HG03097 (cell line): ENCODE measurements around the gene NFATC3.
"Not testable (repeated sequence)": the region's sequence is repeated elsewhere in the genome, so short reads cannot be mapped to it uniquely, and the experiment has no call there.

Experiments
- ATAC-seq: cut with Tn5 transposase; IDR thresholded peaks from one replicate; pipeline ENCODE4 v1.9.1; 2021; ENCODE audit not compliant: unreplicated experiment, low FRiP score

Gene NFATC3

DNA sequence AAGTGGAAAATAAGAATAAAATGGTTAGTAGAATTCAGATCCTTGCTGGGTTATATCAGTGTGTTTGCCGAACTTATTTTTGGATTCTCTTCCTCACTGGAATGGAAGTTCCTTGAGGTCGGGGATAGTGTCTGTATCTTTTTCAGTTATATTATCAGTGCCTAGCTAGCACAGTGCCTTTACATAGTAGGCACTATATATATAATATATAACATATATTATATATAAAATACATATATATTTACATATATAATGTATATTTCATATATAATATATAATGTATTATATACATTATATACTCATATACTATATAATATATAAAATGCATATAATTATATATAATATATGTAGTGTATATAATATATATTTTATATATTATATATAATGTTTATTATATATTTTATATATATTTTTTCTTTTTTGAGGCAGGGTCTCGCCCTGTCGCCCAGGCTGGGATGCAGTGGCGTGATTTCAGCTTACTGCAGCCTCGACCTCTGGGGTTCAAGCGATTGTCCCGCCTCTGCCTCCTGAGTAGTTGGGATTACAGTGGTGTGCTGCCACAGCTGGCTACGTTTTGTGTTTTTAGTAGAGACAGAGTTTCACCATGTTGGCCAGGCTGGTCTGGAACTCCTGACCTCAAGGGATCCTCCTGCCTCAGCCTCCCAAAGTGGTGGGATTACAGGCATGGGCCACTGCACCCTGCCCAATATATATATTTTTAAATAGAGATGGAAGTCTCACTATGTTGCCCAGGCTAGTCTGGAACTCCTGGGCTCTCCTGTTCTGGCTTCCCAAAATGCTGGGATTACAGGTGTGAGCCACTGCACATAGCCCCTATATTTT is 3.2 kb downstream of the NFATC3 start:
- no peak for ATAC-seq

DNA sequence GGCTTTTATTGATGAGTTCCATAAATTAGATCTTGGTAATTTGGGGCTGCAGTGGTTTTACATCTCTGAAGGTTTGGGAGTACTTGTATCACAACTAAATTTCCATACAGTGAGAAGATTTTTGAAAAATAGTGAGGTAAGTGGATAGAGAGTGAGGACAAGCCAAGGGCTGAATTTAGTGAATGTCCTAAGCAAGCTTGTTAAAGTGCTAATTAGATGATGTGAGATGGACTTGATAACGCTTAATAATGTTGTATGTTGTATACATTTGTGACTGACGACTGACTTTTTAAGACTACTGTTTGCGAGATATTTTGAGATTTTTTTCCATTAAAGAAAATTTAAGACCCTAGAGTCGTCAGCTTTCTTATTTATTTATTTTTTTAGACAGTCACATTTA is 3.9 kb downstream of the NFATC3 start:
- no peak for ATAC-seq

DNA sequence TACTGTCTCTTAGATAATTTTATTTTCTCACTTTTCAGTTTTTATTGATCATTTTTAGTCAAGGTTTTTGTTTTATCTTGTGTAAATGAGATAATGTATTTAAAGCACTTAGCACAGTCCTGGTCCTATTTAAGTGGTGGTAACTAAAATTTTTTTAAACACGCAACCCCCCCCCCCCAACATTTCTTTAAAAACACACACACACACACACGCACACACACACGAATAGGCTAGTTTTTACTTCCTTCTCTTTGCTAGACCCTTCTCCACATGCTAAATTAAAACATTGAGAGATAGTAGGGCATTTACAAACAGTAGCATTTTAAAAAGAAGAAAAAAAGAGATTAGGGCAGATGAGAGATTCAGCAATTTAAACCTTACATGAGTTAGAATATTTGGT is 5.0 kb downstream of the NFATC3 start:
- no peak for ATAC-seq

DNA sequence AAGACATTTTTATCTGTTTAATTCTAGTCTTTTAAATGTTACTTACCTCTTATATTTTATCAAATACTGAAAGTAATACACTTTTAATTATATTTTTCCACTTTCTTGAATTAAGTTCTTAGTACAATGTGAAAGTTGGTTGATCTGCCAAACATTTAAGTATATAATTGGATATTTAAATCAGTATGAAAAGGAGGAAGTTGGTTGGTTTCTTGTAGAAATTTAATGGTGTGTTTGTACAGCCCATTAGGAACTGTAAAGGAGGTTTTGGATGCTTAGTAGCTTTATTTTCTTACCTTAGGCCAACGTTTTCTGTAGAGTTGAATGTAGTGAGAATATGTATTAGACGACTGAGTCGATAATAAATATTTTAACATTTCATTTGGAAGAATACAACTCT is 5.4 kb downstream of the NFATC3 start:
- ATAC-seq, result no peak

DNA sequence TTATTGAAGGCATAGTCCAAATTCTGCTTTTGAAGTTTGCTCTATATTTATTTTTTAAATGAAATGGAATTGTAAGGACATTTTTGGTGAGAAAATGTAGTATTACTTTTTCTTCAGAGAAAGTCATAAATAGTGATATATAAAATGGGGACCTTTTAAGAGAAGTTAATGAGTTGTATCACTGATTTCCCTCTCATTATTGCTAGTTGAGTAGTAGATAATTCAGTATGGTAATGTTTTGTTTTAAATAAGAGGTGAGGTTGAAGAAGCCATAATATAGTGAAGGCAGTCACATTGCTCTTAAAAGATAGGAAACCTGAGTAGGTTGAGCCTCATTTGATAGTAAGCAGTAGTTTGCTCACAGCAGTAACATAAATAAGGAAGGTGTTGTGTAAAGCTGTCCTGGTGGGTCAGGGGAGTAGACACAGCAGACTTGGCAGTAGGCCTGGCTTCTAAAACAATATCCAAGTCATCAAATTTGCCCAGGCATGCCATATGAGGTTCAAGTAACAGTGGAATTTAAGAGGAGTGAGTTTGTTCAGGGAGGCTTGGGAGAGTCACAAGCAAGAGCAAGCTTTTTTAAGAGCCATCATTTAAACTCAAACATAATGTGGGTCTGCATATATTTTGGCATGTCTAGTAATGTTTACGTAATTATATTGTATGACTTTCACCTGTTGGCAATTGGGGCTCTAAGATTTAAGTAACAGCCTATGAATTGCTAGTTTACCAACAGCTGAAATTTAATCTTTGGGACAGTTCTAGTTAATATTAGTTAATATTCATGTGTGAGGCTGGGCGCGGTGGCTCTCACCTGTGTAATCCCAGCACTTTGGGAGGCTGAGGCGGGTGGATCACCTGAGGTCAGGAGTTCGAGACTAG is 6.5 kb downstream of the NFATC3 start:
- ATAC-seq, result no peak

DNA sequence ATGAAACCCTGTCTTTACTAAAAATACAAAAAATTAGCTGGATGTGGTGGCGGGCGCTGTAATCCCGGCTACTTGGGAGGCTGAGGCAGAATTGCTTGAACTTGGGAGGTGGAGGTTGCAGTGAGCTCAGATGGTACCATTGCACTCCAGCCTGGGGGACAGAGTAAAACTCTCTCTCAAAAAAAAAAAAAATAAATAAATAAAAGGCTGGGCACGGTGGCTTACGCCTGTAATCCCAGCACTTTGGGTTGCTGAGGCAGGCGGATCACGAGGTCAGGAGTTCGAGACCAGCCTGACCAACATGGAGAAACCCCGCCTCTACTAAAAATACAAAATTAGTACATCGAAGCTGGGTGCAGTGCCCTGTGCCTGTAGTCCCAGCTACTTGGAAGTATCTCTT is 7.1 kb downstream of the NFATC3 start:
- ATAC-seq, result not testable (repeated sequence)

DNA sequence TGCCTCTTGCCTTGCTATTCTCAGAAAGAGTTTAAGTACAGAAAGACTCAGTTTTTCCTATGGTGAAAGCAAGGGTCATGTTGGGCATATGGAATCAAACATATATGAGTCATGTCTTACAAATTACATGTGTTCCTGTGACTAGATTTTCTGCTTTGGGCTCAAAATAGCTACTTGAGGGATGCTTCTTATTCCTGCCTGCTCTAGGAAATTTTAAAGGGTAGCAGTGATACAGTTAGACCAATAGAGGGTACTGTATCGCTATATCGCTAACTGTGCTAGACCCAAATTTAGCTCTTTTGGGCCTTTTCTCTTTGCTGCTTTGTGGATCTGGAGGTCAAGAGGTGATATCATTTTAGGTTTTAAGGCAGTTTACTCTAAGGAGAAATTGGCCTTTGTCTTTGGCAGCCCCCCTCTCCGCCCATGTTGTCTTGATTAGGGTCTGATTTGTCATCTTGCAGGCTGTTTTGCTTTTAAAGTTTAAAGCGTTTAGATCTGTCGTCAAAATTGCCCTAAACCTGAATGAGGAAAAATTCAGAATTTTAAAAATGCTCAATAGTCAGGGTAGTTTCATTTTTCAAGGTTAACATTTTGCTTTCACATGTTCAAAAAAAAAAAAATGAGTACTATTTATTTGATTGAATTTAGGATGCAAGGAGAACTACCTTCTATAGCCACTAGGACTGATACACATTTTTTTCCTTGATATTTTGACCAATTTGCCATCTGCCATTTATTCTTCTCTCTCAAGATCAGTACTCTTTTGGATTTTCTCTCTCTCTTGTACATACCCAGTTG is 8.8 kb downstream of the NFATC3 start:
- no peak for ATAC-seq

DNA sequence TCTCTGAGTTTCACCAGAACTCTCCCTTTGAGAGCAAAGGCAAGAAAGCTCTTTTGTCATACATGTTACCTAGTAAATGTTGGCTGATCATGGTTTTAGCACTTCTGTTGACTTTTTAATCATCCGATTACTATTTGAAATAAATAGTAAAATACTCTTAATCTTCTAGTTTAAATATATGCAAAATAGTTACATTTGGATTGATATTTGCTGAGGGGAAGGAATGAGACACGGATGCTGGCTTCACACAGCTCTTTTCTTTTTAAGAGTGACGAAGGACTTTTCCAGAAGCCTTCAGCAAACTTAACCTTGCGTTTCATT is 9.4 kb downstream of the NFATC3 start:
- no peak for ATAC-seq

DNA sequence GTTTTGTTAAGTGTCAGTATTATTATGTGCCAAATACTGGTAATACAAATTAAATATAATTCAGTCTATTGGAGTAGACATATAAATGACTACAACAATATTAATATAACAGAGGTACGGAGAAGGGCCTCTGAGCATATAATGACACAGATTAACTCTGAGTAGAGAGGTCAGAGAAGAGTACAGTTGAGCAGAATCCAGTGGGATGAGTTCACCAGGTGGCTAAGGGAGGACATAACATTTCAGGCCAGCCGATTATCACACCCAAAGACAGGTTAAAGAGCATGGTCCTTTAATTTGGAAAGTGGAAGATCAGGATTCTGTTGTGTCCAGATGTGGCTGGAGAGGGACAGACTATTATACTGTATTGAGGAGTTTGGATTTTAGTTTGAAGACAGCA is 11.3 kb downstream of the NFATC3 start:
- ATAC-seq, result no peak

DNA sequence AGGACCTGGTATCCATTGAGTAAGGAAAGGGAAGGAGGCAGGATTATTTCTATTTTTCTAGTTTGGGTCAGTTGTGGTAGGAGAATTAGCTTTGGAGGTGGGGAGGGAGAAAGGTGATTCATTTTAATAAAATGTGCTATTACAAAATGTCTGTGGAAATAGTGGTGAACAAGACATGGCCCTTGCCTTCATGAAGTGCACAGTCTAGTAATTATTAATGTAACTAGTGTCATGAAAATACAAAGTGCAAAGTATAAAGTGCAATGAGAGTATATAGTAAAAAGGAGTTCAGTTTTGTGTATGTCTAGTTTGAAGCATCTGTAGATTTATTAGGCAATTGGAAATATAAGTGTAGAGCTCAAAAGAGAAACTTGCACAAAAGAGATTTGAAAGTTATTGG is 11.9 kb downstream of the NFATC3 start:
- no peak for ATAC-seq

DNA sequence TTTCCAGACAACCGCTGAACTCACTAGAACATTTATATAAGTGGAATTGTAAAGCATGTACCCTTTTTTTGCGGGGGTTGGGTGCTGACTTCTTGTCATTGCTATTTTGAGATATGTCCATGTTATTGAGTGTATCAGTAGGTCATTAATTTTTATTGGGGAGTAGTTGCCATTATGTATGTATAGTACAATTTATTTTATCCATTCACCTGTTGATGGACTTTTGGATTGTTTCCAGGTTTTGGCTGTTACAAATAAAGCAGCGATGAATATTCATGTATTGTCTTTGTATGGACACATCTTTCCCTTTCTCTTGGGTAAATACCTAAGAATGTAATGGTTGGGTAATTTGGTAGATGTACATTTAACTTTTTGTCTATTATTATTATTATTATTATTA is 12.7 kb downstream of the NFATC3 start:
- no peak for ATAC-seq

DNA sequence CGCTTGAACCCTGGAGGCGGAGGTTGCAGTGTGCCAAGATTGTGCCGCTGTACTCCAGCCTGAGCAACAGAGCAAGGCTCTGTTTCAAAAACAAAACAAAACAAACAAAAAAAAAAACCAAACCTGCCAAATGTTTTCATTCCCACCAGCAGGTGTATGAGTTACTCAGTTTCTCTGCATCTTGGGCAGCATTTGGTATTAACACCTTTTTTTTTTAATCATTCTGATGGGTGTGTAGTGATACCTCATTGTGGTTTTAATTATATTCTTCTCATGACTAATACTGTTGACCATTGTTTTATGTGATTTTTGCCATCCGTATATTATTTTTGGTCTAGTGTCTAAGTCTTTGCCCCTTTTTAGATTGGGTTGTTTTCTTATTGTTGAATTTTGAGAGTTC is 15.3 kb downstream of the NFATC3 start:
- ATAC-seq, result no peak

DNA sequence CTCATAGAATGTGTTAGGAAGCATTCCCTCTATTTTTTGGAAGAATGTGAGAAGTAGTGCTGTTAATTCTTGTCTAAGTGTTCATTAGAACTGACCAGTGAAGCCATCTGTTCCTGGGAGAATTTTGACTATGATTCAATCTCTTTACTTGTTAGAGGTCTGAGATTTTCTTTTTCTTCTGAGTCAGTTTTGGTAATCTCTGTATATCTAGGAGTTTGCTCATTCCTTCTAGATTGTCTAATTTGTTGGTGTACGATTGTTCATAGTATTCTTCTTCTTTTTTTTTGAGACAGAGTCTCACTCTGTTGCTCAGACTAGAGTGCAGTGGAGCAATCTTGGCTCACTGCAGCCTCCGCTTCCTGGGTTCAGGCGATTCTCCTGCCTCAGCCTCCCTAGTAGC is 20.4 kb downstream of the NFATC3 start:
- ATAC-seq, result no peak

DNA sequence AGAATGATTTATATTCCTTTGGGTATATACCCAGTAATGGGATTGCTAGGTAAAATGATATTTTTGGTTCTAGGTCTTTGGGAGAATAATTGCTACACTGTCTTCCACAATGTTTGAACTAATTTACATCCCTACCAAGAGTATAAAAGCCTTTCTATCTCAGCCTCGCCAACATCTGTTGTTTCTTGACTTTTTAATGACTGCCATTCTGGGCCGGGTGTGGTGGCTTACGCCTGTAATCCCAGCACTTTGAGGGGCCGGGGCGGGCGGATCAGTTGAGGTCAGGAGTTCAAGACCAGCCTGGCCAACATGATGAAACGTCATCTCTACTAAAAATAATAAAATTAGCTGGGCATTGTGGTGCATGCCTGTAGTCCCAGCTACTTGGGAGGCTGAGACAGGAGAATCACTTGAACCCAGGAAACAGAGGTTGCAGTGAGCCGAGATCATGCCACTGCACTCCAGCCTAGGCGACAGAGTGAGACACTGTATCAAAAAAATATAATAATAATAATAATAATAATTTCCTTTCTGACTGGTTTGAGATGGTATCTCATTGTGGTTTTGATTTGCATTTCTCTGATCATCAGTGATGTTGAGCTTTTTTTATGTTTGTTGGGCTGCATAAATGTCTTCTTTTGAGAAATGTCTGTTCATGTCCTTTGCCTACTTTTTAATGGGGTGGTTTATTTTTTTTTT is 22.2 kb downstream of the NFATC3 start:
- ATAC-seq, result not testable (repeated sequence)

DNA sequence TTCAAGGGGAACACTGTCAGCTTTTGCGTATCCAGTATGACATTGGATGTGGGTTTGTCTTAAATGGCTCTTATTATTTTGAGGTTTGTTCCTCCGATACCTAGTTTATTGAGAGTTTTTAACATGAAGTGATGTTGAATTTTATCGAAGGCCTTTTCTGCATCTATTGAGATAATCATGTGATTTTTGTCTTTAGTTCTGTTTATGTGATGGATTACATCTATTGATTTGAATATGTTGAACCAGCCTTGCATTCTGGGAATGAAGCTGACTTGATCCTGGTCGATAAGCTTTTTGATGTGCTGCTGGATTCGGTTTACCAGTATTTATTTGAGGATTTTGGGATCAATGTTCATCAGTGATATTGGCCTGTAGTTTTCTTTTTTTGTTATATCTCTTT is 24.0 kb downstream of the NFATC3 start:
- ATAC-seq, result not testable (repeated sequence)

DNA sequence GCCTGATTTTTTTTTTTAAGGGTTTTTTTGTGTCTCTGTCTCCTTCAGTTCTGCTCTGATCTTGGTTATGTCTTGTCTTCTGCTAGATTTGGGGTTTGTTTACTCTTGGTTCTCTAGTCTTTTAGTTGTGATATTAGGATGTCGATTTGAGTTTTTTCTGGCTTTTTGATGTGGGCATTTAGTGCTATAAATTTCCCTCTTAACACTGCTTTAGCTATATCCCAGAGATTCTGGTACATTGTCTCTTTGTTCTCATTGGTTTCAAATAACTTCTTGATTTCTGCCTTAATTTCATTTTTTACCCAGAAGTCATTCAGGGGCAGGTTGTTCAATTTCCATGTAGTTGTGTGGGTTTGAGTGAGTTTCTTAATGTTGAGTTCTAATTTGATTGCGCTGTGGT is 25.4 kb downstream of the NFATC3 start:
- not testable (repeated sequence) for ATAC-seq

DNA sequence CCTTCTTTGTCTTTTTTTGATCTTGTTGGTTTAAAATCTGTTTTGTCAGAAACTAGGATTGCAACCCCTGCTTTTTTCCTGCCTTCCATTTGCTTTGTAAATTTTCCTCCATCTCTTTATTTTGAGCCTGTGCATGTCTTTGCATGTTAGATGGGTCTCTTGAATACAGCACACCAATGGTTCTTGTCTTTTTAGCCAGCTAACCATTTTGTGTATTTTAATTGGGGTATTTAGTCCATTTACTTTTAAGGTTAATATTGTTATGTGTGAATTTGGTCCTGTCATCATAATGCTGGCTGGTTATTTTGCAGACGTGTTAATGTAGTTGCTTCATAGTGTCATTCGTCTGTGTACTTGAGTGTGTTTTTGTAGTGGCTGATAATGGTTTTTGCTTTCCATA is 26.2 kb downstream of the NFATC3 start:
- ATAC-seq, result no peak

DNA sequence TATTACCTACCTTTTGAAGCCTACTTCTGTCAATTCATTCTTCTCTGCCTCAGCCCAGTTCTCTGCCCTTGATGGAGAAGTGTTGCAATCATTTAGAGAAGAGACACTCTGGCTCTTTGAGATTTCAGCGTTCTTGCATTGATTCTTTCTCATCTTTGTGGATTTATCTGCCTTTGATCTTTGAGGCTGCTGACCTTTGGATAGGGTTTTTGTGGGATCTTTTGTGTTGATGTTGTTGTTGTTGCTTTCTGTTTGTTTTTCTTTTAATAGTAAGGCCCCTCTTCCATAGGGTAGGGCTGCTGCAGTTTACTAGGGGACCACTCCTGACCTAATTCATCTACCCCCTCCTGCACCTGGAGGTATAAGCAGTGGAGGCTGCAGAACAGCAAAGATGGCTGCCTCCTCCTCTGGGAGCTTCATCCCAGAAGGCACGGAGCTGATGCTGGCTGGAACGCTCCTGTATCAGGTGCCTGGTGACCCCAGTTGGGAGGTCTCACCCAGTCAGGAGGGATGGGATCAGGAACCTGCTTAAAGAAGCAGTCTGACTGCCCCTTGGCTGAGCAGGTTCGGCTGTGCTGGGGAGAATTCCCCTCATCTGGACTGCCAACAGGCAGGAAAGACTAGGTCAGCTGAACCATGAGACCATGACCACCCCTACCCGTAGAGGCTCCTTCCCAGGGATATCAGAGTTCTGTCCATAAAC is 28.0 kb downstream of the NFATC3 start:
- ATAC-seq, result no peak

DNA sequence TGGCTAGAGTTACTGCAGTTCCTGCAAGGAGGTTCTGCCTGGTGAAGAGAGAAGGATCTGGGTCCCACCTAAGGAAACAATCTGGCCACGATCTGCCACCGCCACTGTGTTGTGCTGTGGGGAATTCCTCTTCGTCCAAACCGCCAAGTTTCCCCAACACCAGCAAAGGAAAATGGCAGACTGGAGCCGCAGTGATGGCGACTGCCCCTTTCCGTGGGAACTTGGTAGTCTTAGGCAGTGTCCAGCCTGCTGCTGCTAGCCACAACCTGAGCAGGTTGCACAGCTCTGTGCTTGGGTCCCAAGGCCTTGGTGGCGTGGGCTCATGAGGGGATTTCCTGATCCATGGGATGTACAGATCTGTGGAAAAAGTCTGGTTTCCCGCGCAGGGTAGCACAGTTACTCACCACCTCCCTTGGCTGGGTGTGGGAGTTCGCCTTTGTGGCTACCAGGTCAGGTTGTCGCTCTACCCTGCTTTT is 28.6 kb downstream of the NFATC3 start:
- no peak for ATAC-seq

DNA sequence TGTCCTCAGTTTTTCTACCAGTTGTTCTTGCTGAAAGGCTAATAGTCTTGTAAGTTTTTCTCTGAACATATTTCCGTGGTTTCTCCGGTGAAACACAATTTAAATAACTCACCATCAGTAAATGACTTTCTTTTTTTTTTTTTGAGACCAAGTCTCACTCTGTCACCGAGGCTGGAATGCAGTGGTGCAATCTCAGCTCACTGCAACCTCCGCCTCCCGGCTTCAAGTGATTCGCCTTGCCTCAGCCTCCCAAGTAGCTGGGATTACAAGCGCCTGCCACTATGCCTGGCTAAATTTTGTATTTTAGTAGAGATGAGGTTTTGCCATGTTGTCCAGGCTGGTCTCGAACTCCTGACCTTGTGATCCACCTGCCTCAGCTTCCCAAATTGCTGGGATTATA is 29.8 kb downstream of the NFATC3 start:
- not testable (repeated sequence) for ATAC-seq
